Esophagus squamous epithelium (tissue), 4 donors: Measurements from ENCODE around the gene GSK3A.

ENCODE experiments used
- CTCF ChIP-seq, 6 experiments: fragments of 450-650 bp in 4 of 6; fragments of 200-600 bp in 2 of 6; sonication (generic) in 2 of 6; IDR thresholded peaks; one replicate each; pipeline ENCODE4 v1.5.1; 2016 to 2019; ENCODE audit warnings: antibody characterized with exemption in 6 of 6, mild to moderate bottlenecking in 4 of 6, moderate library complexity in 4 of 6
- POLR2A ChIP-seq, 4 donors: fragments of 450-650 bp; IDR thresholded peaks; one replicate each; pipeline ENCODE4 v1.6.1; 2017; ENCODE audit warnings: antibody characterized with exemption in 4 of 4, mild to moderate bottlenecking in 4 of 4, moderate library complexity in 3 of 4

- TF ChIP-seq POLR2A (IDR thresholded peaks at IDR 0.05) (no peak), CTCF (IDR thresholded peaks at IDR 0.05) (no peak)
These were observed 46.0 kb upstream of the GSK3A start for GRCh38 chr19:42288387-42288786.
